HEK293T (cell line): ENCODE measurements around the gene ORMDL2.
"Not testable (repeated sequence)": the region's sequence is repeated elsewhere in the genome, so short reads cannot be mapped to it uniquely, and the experiment has no call there.

Source experiments
- CTCF ChIA-PET: fragments of 350-600 bp; formaldehyde crosslinking; extraction: SDS; loops from one replicate; lab custom pipeline; 2021; ENCODE audit warnings: antibody characterized with exemption, inconsistent platforms; lab: Yijun Ruan, JAX
- POLR2A ChIA-PET: fragments of 350-600 bp; formaldehyde crosslinking; extraction: SDS; loops from one replicate; lab custom pipeline; 2020; ENCODE audit warnings: antibody characterized with exemption, inconsistent platforms; lab: Yijun Ruan, JAX
- DNase-seq: peaks from one replicate; pipeline ENCODE4 v3.0.0; 2012; ENCODE audit warnings: mixed read lengths; ENCODE audit errors: extremely low spot score
- ARNT ChIP-seq: fragments of 450-650 bp; IDR thresholded peaks from 2 replicates; pipeline ENCODE4 v1.6.1; 2017; ENCODE audit warnings: mild to moderate bottlenecking
- BHLHE40 ChIP-seq: fragments of 450-650 bp; IDR thresholded peaks from 2 replicates; pipeline ENCODE4 v1.6.1; 2016; ENCODE audit warnings: mild to moderate bottlenecking, moderate library complexity, borderline replicate concordance
- CTBP1 ChIP-seq: fragments of 450-650 bp; IDR thresholded peaks from 2 replicates; pipeline ENCODE4 v1.6.1; 2016; ENCODE audit warnings: borderline replicate concordance
- ELF4 ChIP-seq: fragments of 450-650 bp; IDR thresholded peaks from 2 replicates; pipeline ENCODE4 v1.6.1; 2017; ENCODE audit warnings: antibody characterized with exemption
- FOXA1 ChIP-seq: fragments of 450-650 bp; IDR thresholded peaks from 2 replicates; pipeline ENCODE4 v1.6.1; 2016; ENCODE audit warnings: mild to moderate bottlenecking
- FOXK2 ChIP-seq: fragments of 450-650 bp; IDR thresholded peaks from 2 replicates; pipeline ENCODE4 v1.6.1; 2016; ENCODE audit warnings: mild to moderate bottlenecking
- FOXM1 ChIP-seq: fragments of 450-650 bp; IDR thresholded peaks from 2 replicates; pipeline ENCODE4 v1.6.1; 2017; ENCODE audit warnings: mild to moderate bottlenecking, borderline replicate concordance
- HDGF ChIP-seq: fragments of 450-650 bp; IDR thresholded peaks from 2 replicates; pipeline ENCODE4 v1.6.1; 2017; ENCODE audit warnings: antibody characterized with exemption, borderline replicate concordance
- L3MBTL2 ChIP-seq: fragments of 450-650 bp; conservative IDR thresholded peaks from 2 replicates; pipeline ENCODE4 v1.6.1; 2016; ENCODE audit warnings: mild to moderate bottlenecking
- LEF1 ChIP-seq: fragments of 450-650 bp; IDR thresholded peaks from 2 replicates; pipeline ENCODE4 v1.6.1; 2017; ENCODE audit warnings: mild to moderate bottlenecking, borderline replicate concordance
- NFRKB ChIP-seq: fragments of 450-650 bp; IDR thresholded peaks from 2 replicates; pipeline ENCODE4 v1.6.1; 2016; ENCODE audit warnings: mild to moderate bottlenecking, moderate library complexity
- PKNOX1 ChIP-seq: fragments of 450-650 bp; IDR thresholded peaks from 2 replicates; pipeline ENCODE4 v1.6.1; 2016
- SP1 ChIP-seq: fragments of 450-650 bp; IDR thresholded peaks from 2 replicates; pipeline ENCODE4 v1.6.1; 2017
- SUZ12 ChIP-seq: fragments of 450-650 bp; IDR thresholded peaks from 2 replicates; pipeline ENCODE4 v1.6.1; 2016; ENCODE audit warnings: mild to moderate bottlenecking
- TARDBP ChIP-seq: fragments of 450-650 bp; IDR thresholded peaks from 2 replicates; pipeline ENCODE4 v1.6.1; 2016
- ZNF384 ChIP-seq: fragments of 450-650 bp; IDR thresholded peaks from 2 replicates; pipeline ENCODE4 v1.6.1; 2016

Gene ORMDL2

GRCh38 chr12:55850893-55851292 lies 33.1 kb downstream of the ORMDL2 start:
- TF ChIP-seq ELF4, result no peak
- TF ChIP-seq HDGF, result no peak
- no peak for TF ChIP-seq FOXM1
- no peak for TF ChIP-seq FOXK2
- TF ChIP-seq SP1, result no peak
- POLR2A ChIA-PET, result interaction anchor here (1.1 to 1.9 kb wide), 2 partner anchors 20 to 33 kb away, joined by 3 to 7 read pairs; partner anchors contain the start of genes ORMDL2 and SARNP
- CTCF ChIA-PET, result no interaction called here
- DNase-seq, result no peak

- TF ChIP-seq TARDBP (no peak), BHLHE40 (no peak), ELF4 (no peak), ZNF384 (no peak), SP1 (no peak), NFRKB (no peak), L3MBTL2 (no peak), HDGF (no peak), FOXM1 (no peak), FOXK2 (no peak), ARNT (no peak)
- DNase-seq, result no peak
- POLR2A ChIA-PET, result no interaction called here
- CTCF ChIA-PET, result no interaction called here
These were observed 34.9 kb downstream of the ORMDL2 start for GRCh38 chr12:55852740-55853139.

GRCh38 chr12:55861396-55861795 lies 43.6 kb downstream of the ORMDL2 start:
- TF ChIP-seq ZNF384, result no peak
- no peak for TF ChIP-seq SUZ12
- TF ChIP-seq PKNOX1, result no peak
- TF ChIP-seq BHLHE40, result no peak
- no peak for TF ChIP-seq SP1
- no peak for TF ChIP-seq FOXA1
- TF ChIP-seq ARNT, result no peak
- CTCF ChIA-PET, result no interaction called here
- POLR2A ChIA-PET, result no interaction called here

GRCh38 chr12:55861871-55862270 lies 44.0 kb downstream of the ORMDL2 start:
- CTCF ChIA-PET, result no interaction called here
- DNase-seq, result no peak
- POLR2A ChIA-PET, result interaction anchor here (1.0 kb wide), 1 partner anchor 14 kb away, joined by 3 read pairs; no protein-coding TSS in a partner anchor
- no peak for TF ChIP-seq ZNF384
- TF ChIP-seq FOXM1, result no peak
- TF ChIP-seq PKNOX1, result no peak
- TF ChIP-seq FOXK2, result no peak
- TF ChIP-seq ELF4, result no peak
- no peak for TF ChIP-seq LEF1
- no peak for TF ChIP-seq CTBP1
- TF ChIP-seq SP1, result no peak
- no peak for TF ChIP-seq SUZ12
- TF ChIP-seq HDGF, result no peak
- no peak for TF ChIP-seq BHLHE40
- TF ChIP-seq NFRKB, result no peak
- no peak for TF ChIP-seq TARDBP
- no peak for TF ChIP-seq FOXA1

More at GRCh38 chr12:55861396-55861795, 43.6 kb downstream of the ORMDL2 start:
- no peak for DNase-seq

- ChIA-PET POLR2A (interaction anchor here (1.0 to 1.1 kb wide), 2 partner anchors 14 to 32 kb away, joined by 3 read pairs; no protein-coding TSS in a partner anchor), CTCF (no interaction called here)
- DNase-seq, result no peak
- TF ChIP-seq SUZ12 (no peak), ZNF384 (no peak), FOXM1 (no peak), FOXA1 (no peak), PKNOX1 (no peak), CTBP1 (no peak), SP1 (no peak), NFRKB (no peak), LEF1 (no peak), ELF4 (no peak), ARNT (no peak), FOXK2 (no peak), HDGF (no peak), TARDBP (no peak), L3MBTL2 (no peak), BHLHE40 (no peak)
These were observed 44.4 kb downstream of the ORMDL2 start for GRCh38 chr12:55862286-55862685.

GRCh38 chr12:55862931-55863330 lies 45.1 kb downstream of the ORMDL2 start:
- DNase-seq, CTCF ChIA-PET: not testable (repeated sequence)
- POLR2A ChIA-PET, result interaction anchor here (1.1 kb wide), 1 partner anchor 33 kb away, joined by 3 read pairs; no protein-coding TSS in a partner anchor

- CTCF ChIA-PET, result no interaction called here
- DNase-seq, result no peak
- no peak for TF ChIP-seq L3MBTL2
- no peak for TF ChIP-seq ARNT
- TF ChIP-seq FOXM1, result no peak
- no peak for TF ChIP-seq NFRKB
- no peak for TF ChIP-seq LEF1
- no peak for TF ChIP-seq FOXA1
- POLR2A ChIA-PET, result no interaction called here
These were observed 47.5 kb downstream of the ORMDL2 start for GRCh38 chr12:55865327-55865726.

- DNase-seq, CTCF ChIA-PET: not testable (repeated sequence)
- POLR2A ChIA-PET, result interaction anchor here (0.8 kb wide), 1 partner anchor 108 kb away, joined by 3 read pairs; no protein-coding TSS in a partner anchor
These were observed 48.7 kb downstream of the ORMDL2 start for GRCh38 chr12:55866454-55867004.
